Activated CD4-positive, alpha-beta T cell treated with anti-CD3 and anti-CD28 coated beads, Interleukin-2, amount 50 U/mL, for 16 hours (primary cell): Measurements from ENCODE around the gene AFF3.

ENCODE experiments used
- DNase-seq: peaks from one replicate; pipeline ENCODE4 v3.0.0-alpha.2; 2020

AFF3 gene

GRCh38 chr2:99877963-99878362, 264.4 kb downstream of the AFF3 start:
- DNase-seq = no peak

DNA sequence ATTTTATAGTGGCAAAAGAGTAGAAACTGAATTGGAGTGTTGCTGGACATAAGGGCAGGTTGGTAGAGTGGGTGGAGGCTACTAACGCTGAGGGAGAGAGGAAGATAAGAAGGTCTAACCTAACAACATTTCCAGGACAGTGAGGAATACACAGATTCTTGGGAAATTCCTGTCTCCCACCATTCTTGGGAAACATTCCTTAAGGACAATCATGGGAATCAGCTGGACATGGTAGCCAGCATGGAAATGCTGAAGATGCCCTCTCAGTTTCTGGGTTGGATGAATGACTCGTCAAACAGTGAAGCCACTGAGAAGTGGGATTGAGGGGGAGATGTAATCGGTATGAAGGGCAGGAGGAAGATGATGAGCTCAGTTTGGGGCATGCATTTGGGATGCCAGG, 265.4 kb downstream of the AFF3 start:
- no peak for DNase-seq

GRCh38 chr2:99875627-99876201, 266.7 kb downstream of the AFF3 start:
- no peak for DNase-seq

- DNase-seq = no peak
Measured at GRCh38 chr2:99868260-99868659, 274.1 kb downstream of the AFF3 start.

DNA sequence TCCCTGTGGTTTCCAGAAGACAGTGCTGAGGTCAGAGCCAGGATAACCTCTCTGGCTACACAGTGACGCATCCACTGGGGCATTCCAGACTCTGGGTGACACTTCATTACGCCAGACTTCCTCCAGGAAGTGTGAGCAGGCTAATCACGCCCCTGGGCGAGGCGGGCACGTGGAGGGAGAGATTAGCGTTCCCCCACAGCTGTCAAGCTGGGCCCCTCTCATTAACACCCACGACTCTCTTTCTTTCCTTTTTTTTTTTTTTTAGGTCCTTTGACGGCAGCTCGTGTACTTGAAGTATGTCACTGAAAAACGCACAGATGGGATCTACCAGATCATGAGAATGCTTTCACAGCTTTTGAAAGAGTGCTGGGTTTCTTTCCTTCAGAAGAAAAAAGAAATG, 274.6 kb downstream of the AFF3 start:
- no peak for DNase-seq

DNA sequence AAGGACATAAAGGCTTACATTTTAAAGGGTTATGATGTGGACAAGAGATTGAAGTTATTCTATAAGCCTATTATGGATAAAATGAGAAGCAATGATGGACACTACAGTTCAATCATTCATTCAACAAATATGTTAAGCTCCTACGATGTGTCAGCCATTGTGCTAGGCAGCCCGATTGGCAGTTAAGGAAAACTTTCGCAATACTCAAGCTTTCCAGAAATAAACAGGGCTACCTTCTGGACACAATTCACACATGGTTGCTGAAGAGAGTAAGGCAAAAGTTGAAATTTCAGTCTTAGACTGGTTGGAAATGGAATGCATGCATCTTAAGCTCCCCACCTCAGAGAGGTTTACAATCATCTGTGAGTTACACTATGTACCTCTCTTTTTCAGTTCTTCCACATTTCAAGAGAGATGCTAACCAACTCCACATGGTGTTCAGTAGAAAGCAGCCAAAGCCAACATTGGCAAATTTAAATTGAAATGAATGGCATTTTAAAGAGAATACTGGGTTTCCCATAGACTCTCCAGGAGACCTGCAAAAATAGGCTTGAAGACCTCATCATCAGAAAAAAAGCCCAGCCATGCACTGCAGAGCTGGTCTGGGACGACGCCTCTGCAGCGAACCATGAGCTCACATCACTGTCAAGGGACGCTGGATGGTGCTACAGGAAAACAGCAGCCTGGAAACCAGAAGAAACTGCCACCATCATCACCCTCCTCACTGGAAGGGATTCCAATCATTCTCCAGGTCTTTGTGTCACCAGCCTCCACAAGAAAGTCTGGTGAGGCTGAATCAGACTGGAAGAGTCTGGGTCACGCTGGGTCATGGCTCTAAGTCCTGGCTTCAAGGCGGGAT, 276.3 kb downstream of the AFF3 start:
- DNase-seq = no peak

GRCh38 chr2:99864561-99865553, 277.5 kb downstream of the AFF3 start:
- no peak for DNase-seq

GRCh38 chr2:99863903-99864270, 278.5 kb downstream of the AFF3 start:
- no peak for DNase-seq

DNA sequence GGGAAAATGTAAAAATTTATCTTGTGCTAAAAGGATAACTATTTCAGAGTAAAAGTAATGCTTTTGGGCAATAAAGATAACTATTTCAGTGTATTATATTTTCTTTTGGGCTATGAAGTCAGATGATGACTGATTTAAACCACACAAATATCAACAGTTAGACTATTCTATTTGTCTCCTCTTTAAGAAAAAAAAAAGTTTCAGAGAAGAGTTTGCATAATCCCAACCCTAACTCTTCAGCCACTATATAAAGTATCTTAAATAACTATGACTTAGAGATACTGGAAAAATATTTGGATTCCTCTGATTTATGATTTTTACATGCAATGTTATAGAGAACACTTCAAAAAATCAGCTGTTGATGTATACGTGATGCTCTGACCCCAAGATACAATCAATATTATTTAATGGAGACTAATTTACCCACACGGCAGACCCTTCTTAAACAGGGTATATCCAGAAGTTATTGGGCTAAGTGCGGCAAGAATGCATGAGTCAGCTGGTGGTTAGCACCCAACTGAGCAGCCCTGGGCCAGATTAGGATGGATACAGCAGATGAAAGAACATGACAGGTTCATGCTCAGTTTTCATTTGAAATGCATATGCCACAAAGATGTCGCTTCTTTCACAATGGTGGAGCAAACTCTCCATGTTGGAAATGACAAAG, 279.0 kb downstream of the AFF3 start:
- no peak for DNase-seq

GRCh38 chr2:99862566-99862965, 279.8 kb downstream of the AFF3 start:
- no peak for DNase-seq

DNA sequence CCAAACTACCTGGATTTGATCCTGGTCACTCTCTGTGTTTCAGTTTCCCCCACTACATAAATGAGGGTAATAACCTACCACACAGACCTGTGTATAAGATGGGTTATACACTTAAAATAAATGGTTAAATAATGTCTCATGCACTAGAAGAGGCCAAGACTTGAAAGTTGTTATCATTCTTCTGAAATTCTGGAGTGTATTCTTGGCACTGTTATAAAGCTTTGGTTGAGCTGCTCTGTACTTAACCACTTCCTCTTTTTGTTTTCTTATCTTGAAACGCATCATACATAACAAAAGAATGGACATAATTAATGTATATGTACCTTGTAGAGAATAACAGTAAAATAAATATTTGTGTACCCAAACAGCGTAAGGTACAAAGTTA, 281.0 kb downstream of the AFF3 start:
- no peak for DNase-seq

GRCh38 chr2:99860720-99861375, 281.5 kb downstream of the AFF3 start:
- no peak for DNase-seq

DNA sequence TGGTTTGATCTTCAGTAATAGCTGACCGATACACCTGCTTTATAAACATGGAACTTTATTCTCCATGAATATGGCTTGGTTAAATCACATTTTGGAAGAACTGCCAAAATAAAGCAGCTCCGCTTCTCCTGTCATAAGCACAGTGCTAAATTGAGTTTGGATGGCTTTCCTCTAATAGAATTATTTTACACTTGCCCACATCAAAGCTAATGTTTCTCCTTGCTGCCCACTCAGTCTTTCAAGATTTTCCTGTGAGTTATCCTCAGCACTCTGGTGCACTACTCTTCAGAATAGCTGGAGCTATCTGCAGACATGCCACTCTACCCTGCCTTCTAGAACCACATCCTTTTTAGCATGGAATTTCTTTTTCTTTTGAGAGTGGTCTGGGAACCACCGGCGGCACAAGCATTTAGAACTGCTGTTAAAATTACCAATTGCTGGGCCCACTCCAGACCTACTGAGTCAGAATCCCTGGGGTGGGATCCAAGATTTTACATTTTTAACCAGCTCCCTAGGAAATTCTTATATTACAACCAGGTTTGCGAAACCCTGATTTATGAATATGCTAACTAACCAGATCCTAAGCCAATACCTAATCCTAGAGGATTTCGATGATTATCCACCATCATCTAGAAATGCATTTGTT, 283.3 kb downstream of the AFF3 start:
- no peak for DNase-seq

DNA sequence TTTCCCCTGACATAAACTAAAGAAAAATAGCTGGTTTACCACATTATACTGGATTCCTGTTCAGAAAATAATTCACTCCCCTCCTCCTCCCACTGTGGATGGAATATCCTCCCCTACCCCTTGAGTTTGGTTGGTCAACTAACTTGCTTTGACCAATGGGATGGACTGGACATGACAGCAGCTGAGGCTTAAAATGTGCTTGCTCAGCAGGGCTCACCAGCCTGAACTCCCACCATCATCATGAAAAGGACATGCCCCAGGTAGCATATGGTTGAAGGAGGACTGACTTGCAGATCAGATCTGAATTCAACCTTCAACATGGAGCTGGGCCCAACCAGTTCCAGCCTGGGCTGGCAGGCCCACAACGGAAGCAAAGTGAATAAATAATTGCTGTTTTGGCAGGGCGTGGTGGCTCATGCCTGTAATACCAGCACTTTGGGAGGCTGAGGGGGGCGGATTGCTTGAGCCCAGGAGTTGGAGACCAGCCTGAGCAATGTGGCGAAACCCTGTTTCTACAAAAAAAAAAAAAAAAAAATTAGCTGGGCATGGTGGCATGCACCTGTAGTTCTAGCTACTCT, 284.4 kb downstream of the AFF3 start:
- no peak for DNase-seq

DNA sequence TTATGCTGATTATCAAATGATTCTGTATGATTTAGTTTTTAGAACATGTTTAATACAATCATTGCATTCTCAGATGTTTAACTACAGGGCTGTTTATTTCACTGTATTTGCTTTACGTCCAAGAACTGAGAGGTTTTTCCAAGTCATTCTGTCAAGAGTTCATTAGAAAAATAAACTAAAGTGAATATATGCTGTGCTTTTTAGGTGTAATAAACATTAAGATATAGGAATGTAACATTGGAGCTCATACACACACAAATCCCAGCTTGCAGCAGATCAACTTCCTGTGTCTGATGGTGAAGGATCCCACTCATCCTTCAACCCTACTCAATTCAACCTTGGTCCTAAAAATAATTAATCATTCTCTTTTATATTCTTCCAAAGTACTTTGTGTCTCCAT, 285.0 kb downstream of the AFF3 start:
- no peak for DNase-seq

- DNase-seq = no peak
Measured at GRCh38 chr2:99856119-99856518, 286.3 kb downstream of the AFF3 start.

GRCh38 chr2:99854236-99854852, 288.0 kb downstream of the AFF3 start:
- no peak for DNase-seq

- DNase-seq = no peak
Measured at GRCh38 chr2:99852956-99853355, 289.4 kb downstream of the AFF3 start.

GRCh38 chr2:99852376-99852934, 289.9 kb downstream of the AFF3 start:
- DNase-seq = no peak

- no peak for DNase-seq
Measured at GRCh38 chr2:99851811-99852210, 290.6 kb downstream of the AFF3 start.

DNA sequence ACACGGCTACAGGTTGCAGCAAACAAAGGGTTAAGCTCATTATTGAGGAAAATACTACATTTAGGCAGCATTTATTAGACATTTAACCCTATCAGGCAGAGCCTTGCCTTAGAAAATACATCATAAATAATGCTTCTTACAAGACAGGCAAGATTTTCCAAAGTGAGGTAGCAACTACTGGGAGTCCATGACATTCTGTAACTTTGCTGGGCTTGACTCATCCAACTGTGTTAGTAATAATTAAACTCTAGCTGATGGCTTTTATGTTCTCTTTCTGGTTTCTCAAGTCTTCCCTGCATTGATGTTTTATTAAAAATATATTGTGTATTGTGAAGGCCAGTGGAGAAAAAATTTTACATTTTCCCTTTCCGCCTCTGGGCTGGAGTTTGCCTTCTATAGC, 291.3 kb downstream of the AFF3 start:
- no peak for DNase-seq
